T47D (cell line): Measurements from ENCODE around the gene SMARCAL1.

ENCODE experiments used
- DNase-seq, 2 experiments: peaks; one replicate each; pipeline versions ENCODE4 v3.0.0 to v3.0.0-alpha.2; 2011 to 2012; ENCODE audit warnings: low read depth in 1 of 2, low spot score in 1 of 2
- JUND ChIP-seq: IDR thresholded peaks from 2 replicates; pipeline ENCODE4 v1.6.1; 2012; ENCODE audit warnings: low read depth
- in situ Hi-C: cut with HindIII; loops from 2 replicates; pipeline ENCODE4 v1.10.0; 2016; ENCODE audit warnings: low sequenced_read_pairs, low pct_unique_long_range_greater_than_20kb

The SMARCAL1 gene

GRCh38 chr2:216408426-216409290, 3.6 kb upstream of the SMARCAL1 start:
- DNase-seq, result no peak
- no peak for TF ChIP-seq JUND
- in situ Hi-C loops, result no loop called here

- DNase-seq, result no peak
- in situ Hi-C loops, result no loop called here
- TF ChIP-seq JUND, result no peak
Measured at GRCh38 chr2:216410550-216410949, 1.7 kb upstream of the SMARCAL1 start.

GRCh38 chr2:216413882-216414281, 1.6 kb downstream of the SMARCAL1 start:
- in situ Hi-C loops, result no loop called here

GRCh38 chr2:216414772-216415319, 2.6 kb downstream of the SMARCAL1 start:
- in situ Hi-C loops, result no loop called here
- DNase-seq, result no peak
- TF ChIP-seq JUND, result no peak

More at GRCh38 chr2:216413882-216414281, 1.6 kb downstream of the SMARCAL1 start:
- TF ChIP-seq JUND, result no peak
- DNase-seq, result no peak

GRCh38 chr2:216415541-216415940, 3.3 kb downstream of the SMARCAL1 start:
- TF ChIP-seq JUND, result no peak
- in situ Hi-C loops, result no loop called here
- no peak for DNase-seq

GRCh38 chr2:216416571-216417307, 4.5 kb downstream of the SMARCAL1 start:
- TF ChIP-seq JUND, result no peak
- in situ Hi-C loops, result no loop called here
- no peak for DNase-seq

GRCh38 chr2:216418981-216419380, 6.7 kb downstream of the SMARCAL1 start:
- in situ Hi-C loops, result no loop called here
- DNase-seq, result no peak
- TF ChIP-seq JUND, result no peak

GRCh38 chr2:216420367-216421101, 8.2 kb downstream of the SMARCAL1 start:
- in situ Hi-C loops, result no loop called here
- no peak for TF ChIP-seq JUND

GRCh38 chr2:216423071-216423470, 10.8 kb downstream of the SMARCAL1 start:
- TF ChIP-seq JUND, result no peak
- in situ Hi-C loops, result no loop called here
- DNase-seq, result no peak

More at GRCh38 chr2:216420367-216421101, 8.2 kb downstream of the SMARCAL1 start:
- no peak for DNase-seq

GRCh38 chr2:216424274-216424673, 12.0 kb downstream of the SMARCAL1 start:
- no peak for TF ChIP-seq JUND
- in situ Hi-C loops, result no loop called here
- no peak for DNase-seq

- no peak for DNase-seq
- in situ Hi-C loops, result no loop called here
Measured at GRCh38 chr2:216425008-216425787, 12.9 kb downstream of the SMARCAL1 start.

More at GRCh38 chr2:216425008-216425787, 12.9 kb downstream of the SMARCAL1 start:
- TF ChIP-seq JUND, result no peak
